Naive thymus-derived CD4-positive, alpha-beta T cell (primary cell): ENCODE results near the gene C3. TPM values are rescaled to one million over a fixed set of nuclear protein-coding genes. Genes with fewer than 3 reads are reported as not detected.
A peak's percentile ranks its signal among the peaks of the same experiment; 100 is the strongest.

Experiments used
- ATAC-seq: fragments of 150-1000 bp; cut with Tn5 transposase; 2 replicates; pipeline ENCODE4 v1.10.0; 2021; ENCODE audit warnings: mild to moderate bottlenecking, moderate library complexity
- CTCF ChIA-PET: fragments of 350-600 bp; sonication (Branson Sonifier 250); formaldehyde crosslinking; loops from one replicate; lab custom pipeline; 2021; ENCODE audit warnings: antibody characterized with exemption; lab: Charles Lee
- POLR2A ChIA-PET: fragments of 350-600 bp; sonication (Branson Sonifier 250); formaldehyde crosslinking; loops from one replicate; lab custom pipeline; 2021; ENCODE audit warnings: antibody characterized with exemption, inconsistent platforms; lab: Charles Lee
- DNase-seq, 9 donors: peaks; one replicate each; pipeline versions ENCODE4 v3.0.0 to v3.0.0-alpha.2; 2020 to 2022; ENCODE audit warnings: mixed read lengths in 1 of 9
- H3K27ac ChIP-seq: one replicate; pipeline ENCODE4 v1.7.0; 2013; ENCODE audit warnings: mild to moderate bottlenecking, low read depth, low read length, moderate library complexity
- H3K27me3 ChIP-seq, 2 donors: one replicate each; pipeline ENCODE4 v1.7.0; 2013; ENCODE audit warnings: low read length in 2 of 2, mild to moderate bottlenecking in 2 of 2, moderate library complexity in 2 of 2; ENCODE audit not compliant: control insufficient read depth in 2 of 2, insufficient read depth in 2 of 2
- H3K36me3 ChIP-seq, 3 experiments: 1 replicate in 2 of 3; 2 replicates in 1 of 3; pipeline ENCODE4 v1.7.0; 2013; ENCODE audit warnings: low read length in 3 of 3, mild to moderate bottlenecking in 3 of 3, moderate library complexity in 1 of 3; ENCODE audit not compliant: insufficient read depth in 3 of 3, control insufficient read depth in 2 of 3
- H3K4me1 ChIP-seq, 2 donors: one replicate each; pipeline ENCODE4 v1.7.0; 2013; ENCODE audit warnings: low read length in 2 of 2, mild to moderate bottlenecking in 2 of 2, moderate library complexity in 1 of 2; ENCODE audit not compliant: control insufficient read depth in 2 of 2, insufficient read depth in 2 of 2
- H3K4me3 ChIP-seq: 2 replicates; pipeline ENCODE4 v1.7.0; 2013; ENCODE audit warnings: mild to moderate bottlenecking, low read length
- H3K9me3 ChIP-seq, 3 experiments: 1 replicate in 2 of 3; 2 replicates in 1 of 3; pipeline ENCODE4 v1.7.0; 2013; ENCODE audit warnings: low read length in 3 of 3; ENCODE audit not compliant: control insufficient read depth in 2 of 3
- H3K27ac Mint-ChIP-seq, 9 donors: one replicate each; pipeline ENCODE4 v1.8.0; 2020 to 2022; ENCODE audit warnings: mixed read lengths in 9 of 9, mild to moderate bottlenecking in 8 of 9, moderate library complexity in 5 of 9, inconsistent platforms in 2 of 9
- H3K27me3 Mint-ChIP-seq, 5 donors: one replicate each; pipeline ENCODE4 v1.8.0; 2021 to 2022; ENCODE audit warnings: mixed read lengths in 5 of 5, mild to moderate bottlenecking in 1 of 5
- H3K36me3 Mint-ChIP-seq, 5 donors: one replicate each; pipeline ENCODE4 v1.8.0; 2020 to 2022; ENCODE audit warnings: mixed read lengths in 5 of 5, mild to moderate bottlenecking in 3 of 5, inconsistent platforms in 1 of 5
- H3K4me1 Mint-ChIP-seq, 7 donors: one replicate each; pipeline ENCODE4 v1.8.0; 2020 to 2022; ENCODE audit warnings: mixed read lengths in 7 of 7, mild to moderate bottlenecking in 3 of 7, inconsistent platforms in 1 of 7
- H3K4me3 Mint-ChIP-seq, 10 donors: one replicate each; pipeline ENCODE4 v1.8.0; 2020 to 2022; ENCODE audit warnings: mild to moderate bottlenecking in 10 of 10, mixed read lengths in 10 of 10, moderate library complexity in 6 of 10, inconsistent platforms in 2 of 10
- H3K9me3 Mint-ChIP-seq, 11 donors: one replicate each; pipeline ENCODE4 v1.8.0; 2020 to 2022; ENCODE audit warnings: mixed read lengths in 11 of 11, mild to moderate bottlenecking in 4 of 11, inconsistent platforms in 1 of 11, moderate library complexity in 1 of 11
- intact Hi-C, 2 donors: fragments of 100-400 bp; cut with micrococcal nuclease; formaldehyde crosslinking; loops; one replicate each; pipeline ENCODE4 v1.15.1; 2023
- polyA plus RNA-seq, 2 donors: library from polyadenylated mRNA; unstranded; fragments of 300-500 nt; fragmentation: Illumina TruSeq; gene quantifications; one replicate each; pipeline ENCODE4 v1.2.3, GENCODE V29; 2021
- total RNA-seq, 6 experiments: library from RNA in 5 of 6; stranded (reverse) in 5 of 6; gene quantifications; 1 replicate in 5 of 6; 2 replicates in 1 of 6; pipeline ENCODE4 v1.2.3 and lab custom pipeline; 2021 to 2026

C3 gene
- total and polyA plus RNA-seq, 7 experiments from 2014 or later = 0.57 to 3.7 (median 1.8) TPM; not detected in 2

GRCh38 chr19:6754653-6755463 lies 34.4 kb upstream of the C3 start:
- H3K4me3 ChIP-seq = no peak overlapping the region
- H3K27me3 Mint-ChIP-seq = no peaks in the 10 kb centered on the region
- H3K9me3 ChIP-seq = no peaks in the 10 kb centered on the region
- ChIA-PET POLR2A (interaction anchor here (0.7 to 2.3 kb wide), 4 partner anchors 17 to 614 kb away, joined by 3 to 9 read pairs (median 3); partner anchors contain the start of gene VAV1), CTCF (interaction anchor here (1.7 kb wide), 1 partner anchor 16 kb away, joined by 7 read pairs; no protein-coding TSS in a partner anchor)
- no peak for ATAC-seq
- no peaks in the 10 kb centered on the region for H3K27me3 ChIP-seq
- peaks cover 4 to 26% (median 11%) of the 10 kb centered on the region in 5 donors for H3K36me3 Mint-ChIP-seq
- peak overlapping the region; percentile 8 for H3K27ac ChIP-seq
- no peaks in the 10 kb centered on the region for H3K4me1 ChIP-seq
- H3K36me3 ChIP-seq = peaks cover 15 to 78% (median 15%) of the 10 kb centered on the region in 3 experiments
- H3K4me1 Mint-ChIP-seq = peaks cover under 1 to 18% (median 15%) of the 10 kb centered on the region in 7 donors
- intact Hi-C loops = loop anchor here in 1 of 2 donors (5.0 kb wide), 1 partner anchor 383 kb away; the partner anchor contains the start of gene ALKBH7
- H3K9me3 Mint-ChIP-seq = no peaks in the 10 kb centered on the region
- no peak for DNase-seq
- H3K4me3 Mint-ChIP-seq = no peak overlapping the region
- H3K27ac Mint-ChIP-seq = peak overlapping the region in 2 of 9 donors; percentile 31 to 43

GRCh38 chr19:6754136-6754535 lies 33.7 kb upstream of the C3 start:
- no peak for ATAC-seq
- intact Hi-C loops = loop anchor here in 1 of 2 donors (5.0 kb wide), 1 partner anchor 382 kb away; the partner anchor contains the start of gene ALKBH7
- Histone ChIP-seq H3K4me3 (no peak overlapping the region), H3K4me1 (no peaks in the 10 kb centered on the region), H3K36me3 (peaks cover 9 to 74% (median 10%) of the 10 kb centered on the region in 3 experiments), H3K9me3 (no peaks in the 10 kb centered on the region), H3K27ac (peak overlapping the region; percentile 8), H3K27me3 (no peaks in the 10 kb centered on the region)
- Mint-ChIP-seq H3K27ac (peak overlapping the region in 1 of 9 donors; percentile 20), H3K36me3 (peaks cover 7 to 22% (median 11%) of the 10 kb centered on the region in 5 donors), H3K4me3 (no peak overlapping the region), H3K27me3 (no peaks in the 10 kb centered on the region), H3K9me3 (no peaks in the 10 kb centered on the region), H3K4me1 (peaks cover 5 to 18% (median 15%) of the 10 kb centered on the region in 7 donors)
- no peak for DNase-seq
- POLR2A ChIA-PET = interaction anchor here (0.8 to 2.3 kb wide), 3 partner anchors 18 to 49 kb away, joined by 3 to 9 read pairs (median 3); partner anchors contain the start of gene VAV1
- CTCF ChIA-PET = interaction anchor here (1.7 kb wide), 1 partner anchor 16 kb away, joined by 7 read pairs; no protein-coding TSS in a partner anchor

GRCh38 chr19:6753178-6754031 lies 33.0 kb upstream of the C3 start:
- Mint-ChIP-seq H3K9me3 (no peaks in the 10 kb centered on the region), H3K4me1 (peaks cover 5 to 14% (median 11%) of the 10 kb centered on the region in 7 donors), H3K4me3 (peak overlapping the region; percentile 64 to 89 (median 74)), H3K27ac (peak overlapping the region; percentile 41 to 93 (median 88)), H3K27me3 (no peaks in the 10 kb centered on the region), H3K36me3 (peaks cover 2 to 18% (median 10%) of the 10 kb centered on the region in 5 donors)
- Histone ChIP-seq H3K27me3 (no peaks in the 10 kb centered on the region), H3K4me1 (no peaks in the 10 kb centered on the region), H3K36me3 (peaks cover 3 to 67% (median 5%) of the 10 kb centered on the region in 3 experiments), H3K4me3 (peak overlapping the region; percentile 64), H3K9me3 (no peaks in the 10 kb centered on the region), H3K27ac (peak overlapping the region; percentile 48)
- DNase-seq (peak; percentile 64 to 86 (median 75)), ATAC-seq (peak; percentile 96)
- CTCF ChIA-PET = interaction anchor here (1.7 kb wide), 1 partner anchor 15 kb away, joined by 7 read pairs; no protein-coding TSS in a partner anchor
- intact Hi-C loops = loop anchor here (1.0 to 5.0 kb wide), 9 partner anchors 14 to 381 kb away; partner anchors contain the start of genes SH2D3A (in 2 of the 2), ALKBH7 (in 1 of the 2), TRIP10 (in 1 of the 2) and VAV1 (in 1 of the 2)
- POLR2A ChIA-PET = interaction anchor here (0.8 to 2.3 kb wide), 2 partner anchors 47 to 49 kb away, joined by 3 to 9 read pairs; no protein-coding TSS in a partner anchor

- Histone ChIP-seq H3K27ac (peak overlapping the region; percentile 48), H3K27me3 (no peaks in the 10 kb centered on the region), H3K4me3 (no peak overlapping the region), H3K9me3 (no peaks in the 10 kb centered on the region), H3K4me1 (no peaks in the 10 kb centered on the region), H3K36me3 (peaks cover 3 to 70% (median 5%) of the 10 kb centered on the region in 3 experiments)
- ChIA-PET POLR2A (interaction anchor here (2.3 kb wide), 1 partner anchor 48 kb away, joined by 9 read pairs; no protein-coding TSS in a partner anchor), CTCF (interaction anchor here (0.6 kb wide), 1 partner anchor 236 kb away, joined by 3 read pairs; no protein-coding TSS in a partner anchor)
- intact Hi-C loops = loop anchor here (1.0 to 5.0 kb wide), 9 partner anchors 13 to 380 kb away; partner anchors contain the start of genes SH2D3A (in 2 of the 2), ALKBH7 (in 1 of the 2), TRIP10 (in 1 of the 2) and VAV1 (in 1 of the 2)
- peaks cover 5 to 21% (median 10%) of the 10 kb centered on the region in 5 donors for H3K36me3 Mint-ChIP-seq
- H3K9me3 Mint-ChIP-seq = no peaks in the 10 kb centered on the region
- H3K4me1 Mint-ChIP-seq = peaks cover 4 to 13% (median 10%) of the 10 kb centered on the region in 7 donors
- ATAC-seq (no peak), DNase-seq (peak in 1 of 9 donors; percentile 6)
- H3K27ac Mint-ChIP-seq = peak overlapping the region in 6 of 9 donors; percentile 41 to 93 (median 88)
- peak overlapping the region in 6 of 10 donors; percentile 67 to 89 (median 77) for H3K4me3 Mint-ChIP-seq
- H3K27me3 Mint-ChIP-seq = no peaks in the 10 kb centered on the region
These were observed 32.1 kb upstream of the C3 start for GRCh38 chr19:6752256-6753177.

GRCh38 chr19:6751189-6751588 lies 30.7 kb upstream of the C3 start:
- CTCF ChIA-PET = no interaction called here
- Mint-ChIP-seq H3K4me1 (peaks cover 4 to 13% (median 10%) of the 10 kb centered on the region in 7 donors), H3K36me3 (peaks cover 5 to 23% (median 12%) of the 10 kb centered on the region in 5 donors), H3K27me3 (no peaks in the 10 kb centered on the region), H3K4me3 (no peak overlapping the region), H3K9me3 (no peaks in the 10 kb centered on the region), H3K27ac (peak overlapping the region in 2 of 9 donors; percentile 18 to 51)
- DNase-seq = no peak
- ATAC-seq = no peak
- H3K36me3 ChIP-seq = peaks cover 3 to 70% (median 5%) of the 10 kb centered on the region in 3 experiments
- H3K9me3 ChIP-seq = no peaks in the 10 kb centered on the region
- no peak overlapping the region for H3K4me3 ChIP-seq
- H3K27me3 ChIP-seq = no peaks in the 10 kb centered on the region
- H3K4me1 ChIP-seq = no peaks in the 10 kb centered on the region
- POLR2A ChIA-PET = no interaction called here
- no peak overlapping the region for H3K27ac ChIP-seq
- intact Hi-C loops = loop anchor here in 1 of 2 donors (5.0 kb wide), 1 partner anchor 379 kb away; the partner anchor contains the start of gene ALKBH7
